Measurements from ENCODE around the gene SIK3.

SIK3 gene

DNA sequence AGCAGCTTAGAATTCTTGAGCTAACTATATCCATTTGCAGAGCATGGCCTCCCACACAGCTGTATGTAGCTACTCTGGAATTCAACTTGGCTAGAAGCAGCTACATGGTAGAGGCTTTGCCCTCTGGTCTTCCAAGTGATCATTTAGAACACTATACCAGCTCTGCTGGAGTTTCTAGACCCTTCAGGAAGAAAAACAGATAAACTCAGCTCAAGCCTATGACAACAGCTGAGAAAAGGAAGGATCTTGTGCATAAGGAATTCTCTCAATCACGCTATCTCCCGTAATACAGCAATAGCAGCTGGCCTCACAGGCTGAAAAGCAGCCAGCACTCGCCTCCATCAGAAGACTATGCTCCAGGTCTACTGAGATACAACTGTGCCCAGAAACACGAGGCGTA, 210.2 kb downstream of the SIK3 start:
- DNase-seq: no peak

DNA sequence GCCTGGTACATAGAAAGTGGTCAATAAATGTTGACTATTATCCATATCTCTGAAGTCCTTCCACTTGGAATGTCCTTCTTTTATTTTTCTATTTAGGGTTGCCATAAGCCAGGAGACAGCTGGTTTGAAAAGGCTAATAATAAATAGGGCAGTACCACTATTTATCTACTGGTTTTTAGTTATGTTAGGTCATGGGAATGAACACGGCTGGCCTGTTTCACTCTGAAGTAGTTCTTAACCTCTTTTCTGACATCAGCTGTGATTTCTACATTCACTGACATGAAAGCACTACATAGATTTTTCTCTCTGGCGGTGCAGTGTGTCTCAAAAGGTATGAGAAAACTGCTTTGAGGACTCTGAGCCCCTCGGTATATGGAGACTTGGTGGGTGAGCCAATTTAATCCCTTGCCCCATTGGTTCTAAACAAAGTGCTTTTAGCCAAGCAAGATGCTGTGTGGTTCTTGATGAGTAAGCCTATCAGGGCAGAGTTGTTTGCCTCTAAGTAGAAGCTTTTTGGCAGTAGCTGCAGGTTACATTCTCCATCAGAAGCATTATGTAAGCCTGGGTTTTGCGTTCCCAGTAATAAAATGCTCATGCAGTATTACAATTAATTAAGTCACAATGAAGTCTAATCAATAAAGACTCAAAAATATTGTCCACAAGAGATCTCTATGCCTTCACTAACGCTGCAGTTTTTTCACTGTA, 212.1 kb downstream of the SIK3 start:
- no peak for DNase-seq

DNA sequence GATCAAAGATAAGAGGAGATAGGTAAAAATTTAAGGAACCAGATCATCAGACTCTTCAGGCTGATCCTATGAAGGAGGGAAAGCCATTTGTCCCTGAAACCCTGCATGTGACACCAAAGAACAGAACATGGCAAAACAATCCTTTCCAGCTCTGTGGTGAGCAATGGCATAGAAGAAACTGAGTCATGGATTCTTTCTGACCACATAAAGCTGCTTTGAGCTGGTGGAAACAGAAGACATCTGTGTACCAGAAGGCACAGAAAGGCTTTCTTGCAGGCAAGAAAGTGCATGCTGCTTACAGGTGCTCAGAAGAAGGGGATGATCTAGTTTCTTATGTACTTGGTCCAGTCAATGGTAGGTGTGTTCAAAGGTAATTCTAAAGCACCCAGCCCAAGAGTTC, 215.8 kb downstream of the SIK3 start:
- DNase-seq: peak; percentile 52

DNA sequence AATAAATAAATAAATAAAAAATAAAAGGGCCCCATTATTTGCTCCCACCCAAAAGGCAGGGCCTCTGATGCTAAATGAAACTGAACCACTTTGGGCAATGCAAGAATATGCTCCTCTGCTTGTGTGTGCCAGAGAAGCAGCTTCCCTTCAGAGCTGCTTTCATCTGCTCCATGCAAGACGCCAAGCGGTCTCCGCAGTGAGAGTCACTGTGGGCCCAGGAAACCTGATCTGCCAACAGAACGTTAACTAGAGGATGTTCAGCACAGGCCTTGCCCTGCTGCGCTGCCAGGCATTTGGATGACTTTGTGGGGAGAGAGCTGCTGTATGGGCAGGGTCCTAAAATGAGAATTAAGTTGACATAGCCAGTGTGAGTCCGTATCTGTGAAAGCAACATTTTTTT, 217.1 kb downstream of the SIK3 start:
- DNase-seq: no peak

DNA sequence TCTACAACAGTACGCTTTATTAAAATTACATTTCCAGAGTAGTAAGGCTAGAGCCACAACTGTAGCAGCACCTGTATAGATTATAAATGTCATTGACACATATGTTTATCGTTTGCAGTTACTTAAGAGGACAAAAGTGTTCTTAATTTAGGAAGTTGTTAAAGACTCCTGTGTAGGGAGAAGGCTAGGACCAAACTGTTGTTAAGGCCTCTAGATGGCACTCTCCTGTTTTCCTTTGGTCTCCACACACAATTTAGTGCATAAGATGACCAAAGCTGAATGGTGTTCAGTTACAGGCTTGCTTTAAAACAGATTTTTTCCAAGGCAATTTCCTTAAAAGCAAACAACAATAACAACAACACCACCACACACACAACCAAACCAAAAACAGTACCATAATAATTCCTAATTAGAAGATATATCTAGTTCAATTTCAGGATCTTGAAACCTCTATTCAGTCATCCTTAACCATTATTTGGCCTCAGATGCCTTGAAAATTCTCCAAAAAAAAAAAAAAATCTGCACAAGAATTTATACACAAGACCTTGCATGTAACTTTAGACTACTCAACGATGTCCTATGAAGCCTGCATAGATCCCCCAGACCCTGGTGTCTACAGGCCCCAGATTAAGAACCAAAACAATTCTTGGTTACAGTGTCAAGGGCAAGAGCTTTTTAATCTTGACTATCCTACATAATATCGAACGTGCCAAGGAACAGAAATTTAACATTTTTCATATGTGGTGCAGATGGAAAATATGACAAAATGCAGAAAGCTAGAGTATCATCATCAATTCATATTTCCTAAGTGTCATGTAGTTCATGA, 218.2 kb downstream of the SIK3 start:
- DNase-seq: peak; percentile 61

DNA sequence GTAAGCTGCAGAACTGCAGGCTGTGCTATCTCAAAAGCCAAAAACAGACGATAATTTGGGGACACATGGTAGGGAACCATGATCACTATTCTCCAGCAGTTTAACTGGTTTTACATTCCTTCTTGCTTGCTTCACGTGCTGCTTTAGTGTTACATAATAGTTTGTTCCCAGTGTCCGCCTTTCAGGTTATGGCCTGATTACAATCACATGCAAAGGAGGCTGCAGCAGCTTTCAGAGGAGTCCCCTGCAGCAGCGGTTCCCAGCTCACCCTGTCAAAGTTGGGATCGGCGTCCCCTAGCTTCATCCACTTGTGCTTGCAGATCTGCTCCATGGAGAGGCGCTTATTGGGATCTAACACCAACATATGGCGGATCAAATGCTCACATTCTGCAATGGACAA, 221.6 kb downstream of the SIK3 start:
- no peak for DNase-seq

DNA sequence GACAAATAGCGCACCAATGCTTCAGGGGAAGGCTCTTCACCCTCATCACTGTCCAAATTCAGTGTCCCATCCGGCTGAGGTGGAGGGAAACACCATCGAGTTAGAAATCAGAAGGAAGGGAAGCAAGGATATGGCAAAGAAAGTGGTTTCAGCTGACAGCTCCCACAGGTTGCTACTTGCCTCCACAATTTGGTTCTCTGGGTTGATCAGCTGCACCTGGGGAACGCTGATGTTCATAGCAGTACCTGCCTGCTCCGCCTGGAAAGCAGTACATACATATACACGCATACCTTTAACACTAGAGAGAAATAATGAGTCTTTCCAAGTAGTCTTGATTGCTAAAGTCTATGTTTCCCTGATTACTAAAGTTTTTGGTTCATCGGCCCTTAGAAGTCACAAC, 223.0 kb downstream of the SIK3 start:
- no peak for DNase-seq

DNA sequence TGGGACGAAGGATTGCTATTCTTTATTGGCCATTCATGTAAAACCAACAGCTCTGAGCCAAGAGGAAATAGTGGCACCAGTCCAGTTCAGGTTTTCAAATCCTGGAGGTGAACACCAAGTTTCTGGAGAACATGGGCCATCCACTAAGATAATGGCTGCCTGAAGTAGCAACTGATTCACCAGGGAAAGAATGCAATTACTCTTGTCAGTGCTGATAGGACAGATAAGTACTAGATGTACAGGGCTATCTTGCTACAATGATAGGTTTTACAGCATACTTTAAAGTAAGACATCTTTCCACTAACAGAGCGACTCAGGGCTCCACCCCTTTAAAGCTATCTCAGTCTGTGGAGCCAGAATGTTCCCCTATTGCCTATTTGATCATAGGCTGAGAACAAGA, 224.0 kb downstream of the SIK3 start:
- no peak for DNase-seq

DNA sequence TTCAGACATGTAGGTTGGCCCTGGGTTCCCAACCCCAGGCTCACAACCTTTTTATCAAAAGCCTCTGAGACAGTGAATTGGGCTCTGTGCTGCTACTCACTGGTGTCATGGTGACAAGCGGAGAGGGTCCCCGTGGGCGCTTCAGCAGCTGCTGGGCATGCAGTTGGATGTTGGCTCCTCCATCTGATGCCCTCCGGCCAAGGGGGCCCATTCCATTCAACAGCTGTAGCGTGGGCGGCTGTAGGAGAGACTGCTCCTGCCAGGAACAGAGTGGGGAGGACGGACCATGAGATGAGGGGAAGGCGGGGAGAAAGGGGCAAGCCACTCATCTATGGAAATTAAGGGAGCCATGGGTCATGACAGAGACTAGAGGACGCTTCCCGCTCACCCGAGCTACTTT, 224.8 kb downstream of the SIK3 start:
- DNase-seq: no peak

DNA sequence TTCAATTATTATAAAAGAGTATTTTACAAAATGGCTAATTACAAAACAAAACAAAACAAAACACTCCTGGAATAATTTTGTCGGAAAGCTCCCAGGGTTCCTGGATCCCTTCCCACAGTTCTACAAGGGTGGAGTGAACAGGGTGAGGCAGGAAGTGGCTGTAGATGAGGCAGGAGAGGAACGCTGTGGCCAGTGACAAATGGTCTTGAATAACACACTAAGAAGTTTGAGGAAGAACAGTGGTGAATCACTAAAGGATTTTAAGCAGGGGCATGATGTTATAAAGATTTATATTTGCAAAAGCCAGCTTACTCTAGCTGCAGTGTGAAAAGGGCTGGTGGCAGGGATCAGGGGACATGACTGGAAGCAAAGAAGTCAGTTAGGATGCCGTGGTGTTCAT, 227.0 kb downstream of the SIK3 start:
- no peak for DNase-seq

DNA sequence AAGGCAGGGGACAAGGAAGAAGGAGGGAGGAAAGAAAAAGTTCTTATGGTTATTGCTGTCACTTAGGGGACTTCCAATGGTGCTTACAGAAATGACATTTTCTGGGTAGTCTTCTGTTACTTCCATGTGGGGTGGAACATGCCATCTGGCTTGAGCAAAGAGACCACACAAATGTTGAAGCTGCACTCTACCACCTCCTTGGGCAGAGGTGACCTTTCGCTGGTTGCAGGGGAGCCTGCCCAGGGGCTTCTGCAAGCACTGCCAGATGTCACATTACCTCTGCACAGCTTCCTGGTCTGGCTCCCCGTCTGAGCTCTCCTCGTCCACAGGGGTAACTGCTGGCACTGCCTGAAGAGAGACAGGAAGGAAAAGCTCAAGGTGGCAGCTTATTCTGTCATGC, 228.2 kb downstream of the SIK3 start:
- peak; percentile 9 for DNase-seq

DNA sequence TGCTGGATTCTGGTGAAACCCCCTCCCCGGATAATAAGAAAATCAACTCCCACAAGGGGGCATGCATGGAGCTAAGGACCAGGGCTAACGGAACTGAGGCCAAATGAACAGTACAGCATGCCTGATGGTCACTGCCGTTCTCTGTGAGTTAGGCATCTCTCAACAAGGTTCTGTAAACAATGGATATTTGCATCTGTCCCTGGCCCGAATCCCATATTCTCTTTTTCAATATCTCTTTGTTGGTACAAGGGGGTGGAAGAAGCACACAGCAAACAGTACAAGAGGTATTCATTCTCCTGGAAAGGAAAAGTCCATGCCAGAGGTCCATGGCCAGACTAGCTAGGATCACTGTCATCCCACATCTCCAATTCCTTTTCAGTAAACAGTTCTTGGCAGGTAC, 228.6 kb downstream of the SIK3 start:
- DNase-seq: no peak

DNA sequence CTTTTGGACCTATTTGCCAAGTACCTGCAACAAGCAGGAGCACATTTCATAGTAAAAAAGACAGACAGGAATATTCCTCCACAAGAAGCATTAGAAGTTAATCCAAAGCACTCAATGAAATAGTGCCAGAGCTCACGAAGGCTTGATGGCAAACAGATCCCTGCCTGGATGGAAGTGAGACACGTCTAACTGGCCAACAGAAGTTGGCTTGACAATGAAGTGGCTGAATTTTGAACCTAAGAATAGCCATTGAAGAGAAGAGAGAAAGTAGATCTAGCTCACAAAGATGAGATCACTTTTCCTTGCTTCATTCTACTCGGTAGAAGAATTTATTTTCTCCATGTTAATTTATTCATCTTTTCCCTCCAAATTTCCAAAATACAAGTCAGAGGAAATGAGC, 230.2 kb downstream of the SIK3 start:
- no peak for DNase-seq

DNA sequence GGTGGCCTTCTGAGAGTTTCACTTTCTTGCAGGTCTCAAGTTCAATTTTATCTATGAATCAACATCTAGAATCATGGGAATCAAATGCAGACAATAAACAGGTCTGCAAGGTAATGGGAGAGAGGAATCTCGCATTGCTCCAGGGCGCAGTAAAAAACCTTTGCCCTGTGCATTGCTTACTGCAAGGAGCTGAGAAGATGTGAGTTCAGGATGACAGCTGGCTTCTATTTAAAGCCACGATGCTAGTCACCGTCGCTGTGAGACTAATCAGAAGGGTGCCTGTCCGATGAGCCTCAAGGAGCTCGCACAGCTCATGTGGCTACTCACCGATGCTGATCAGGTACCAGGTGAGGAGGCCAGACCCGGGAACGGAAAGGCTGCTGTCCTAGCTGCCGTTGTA, 230.6 kb downstream of the SIK3 start:
- DNase-seq: no peak

DNA sequence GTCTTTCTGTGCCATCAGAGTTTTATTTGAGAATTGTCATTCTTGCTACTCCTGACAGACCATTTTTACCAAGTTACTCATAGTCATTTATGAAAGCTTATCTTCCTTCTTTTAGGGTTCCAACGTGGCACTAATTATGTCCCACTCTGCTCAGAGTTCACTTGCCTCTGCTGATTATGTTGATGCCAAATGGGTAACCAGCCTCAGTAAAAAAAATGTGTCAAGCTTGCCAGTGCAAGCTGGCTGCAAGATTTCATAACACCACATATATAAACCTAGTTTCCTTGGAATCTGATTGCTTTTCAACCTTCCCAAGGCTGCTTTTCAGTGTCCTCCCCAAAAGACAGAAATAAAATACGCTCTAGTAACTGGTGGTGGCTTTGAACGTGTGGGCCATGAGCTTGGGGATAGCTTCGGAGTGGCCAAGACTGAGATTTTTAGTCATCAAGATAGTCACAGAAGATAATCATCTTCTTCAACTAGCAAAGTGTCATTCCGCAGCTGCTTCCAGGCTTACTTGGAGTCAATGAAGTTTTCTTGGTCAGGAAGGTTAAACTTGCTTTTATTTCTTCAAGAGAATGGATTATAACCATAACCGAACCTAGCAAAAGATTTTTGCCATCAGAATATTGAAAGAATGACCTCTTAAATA, 231.3 kb downstream of the SIK3 start:
- DNase-seq: no peak

DNA sequence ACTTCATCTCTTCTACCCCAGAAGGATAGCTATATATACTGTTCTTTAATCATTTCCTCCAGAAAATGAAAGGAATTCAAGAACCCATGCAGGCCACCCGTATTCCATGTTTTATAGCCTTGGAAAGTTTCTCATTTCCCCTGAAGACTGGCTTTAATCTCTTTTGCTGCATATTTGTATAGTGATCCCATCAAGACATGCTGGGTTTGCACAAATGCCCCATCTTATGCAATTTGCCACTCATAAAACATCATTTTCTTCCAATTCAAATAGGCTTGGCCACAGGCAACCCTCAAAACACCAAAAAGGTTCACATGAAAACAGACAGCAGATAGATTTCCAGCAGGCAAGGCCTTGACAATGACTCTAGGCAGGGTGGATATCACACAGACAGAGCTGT, 232.5 kb downstream of the SIK3 start:
- no peak for DNase-seq

DNA sequence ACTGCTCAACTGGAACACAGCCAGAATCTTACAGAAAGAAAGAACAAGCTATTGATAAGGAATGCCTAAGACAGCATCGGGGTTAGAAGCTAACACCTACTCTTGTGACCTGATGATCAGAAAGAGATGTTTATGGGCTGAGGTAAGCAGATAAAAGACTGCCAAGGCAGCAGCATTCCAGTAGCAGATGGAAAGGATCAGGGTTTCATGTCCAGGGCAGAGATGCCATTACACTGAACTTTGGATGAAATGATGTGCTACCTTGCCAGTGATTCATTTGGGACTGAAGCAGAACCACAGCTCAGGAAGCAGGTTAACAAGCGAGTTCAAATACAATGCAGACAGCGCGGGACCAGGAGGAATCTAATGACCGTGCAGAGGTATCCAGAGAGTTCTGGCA, 233.7 kb downstream of the SIK3 start:
- no peak for DNase-seq

DNA sequence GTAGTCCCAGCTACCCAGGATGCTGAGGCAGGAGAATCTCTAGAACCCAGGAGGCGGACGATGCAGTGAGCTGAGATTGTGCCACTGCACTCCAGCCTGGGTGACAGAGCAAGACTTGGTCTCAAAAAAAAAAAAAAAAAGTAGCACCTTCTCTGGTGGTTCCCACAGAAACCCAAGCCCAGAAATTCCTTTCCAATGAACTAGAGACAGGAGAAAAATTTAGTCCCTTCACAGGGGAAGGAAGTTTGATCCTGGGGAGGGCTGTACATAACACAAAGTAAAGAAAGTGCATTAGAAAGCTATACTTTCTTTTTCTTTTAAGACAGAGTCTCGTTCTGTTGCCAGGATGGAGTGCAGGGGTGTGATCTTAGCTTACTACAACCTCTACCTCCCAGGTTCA, 235.3 kb downstream of the SIK3 start:
- no peak for DNase-seq

DNA sequence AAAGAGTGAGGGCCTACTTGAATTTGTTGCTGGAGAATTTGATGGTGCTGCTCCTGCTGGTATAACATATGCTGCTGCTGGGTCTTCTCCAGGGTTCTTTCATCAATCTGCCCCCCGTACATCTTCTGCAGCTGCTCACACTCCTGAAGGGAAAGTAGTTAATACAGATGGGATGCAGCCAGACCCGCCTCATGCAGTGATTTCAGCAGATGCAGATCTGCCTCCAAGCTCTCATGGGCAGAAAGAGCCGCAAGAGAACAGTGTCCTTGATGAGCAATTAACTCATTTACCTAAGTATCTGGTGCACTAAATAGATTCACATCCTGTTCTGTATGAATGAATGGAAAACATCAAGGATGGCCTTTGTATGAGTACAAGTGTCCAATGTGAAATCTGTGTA, 236.0 kb downstream of the SIK3 start:
- DNase-seq: no peak

DNA sequence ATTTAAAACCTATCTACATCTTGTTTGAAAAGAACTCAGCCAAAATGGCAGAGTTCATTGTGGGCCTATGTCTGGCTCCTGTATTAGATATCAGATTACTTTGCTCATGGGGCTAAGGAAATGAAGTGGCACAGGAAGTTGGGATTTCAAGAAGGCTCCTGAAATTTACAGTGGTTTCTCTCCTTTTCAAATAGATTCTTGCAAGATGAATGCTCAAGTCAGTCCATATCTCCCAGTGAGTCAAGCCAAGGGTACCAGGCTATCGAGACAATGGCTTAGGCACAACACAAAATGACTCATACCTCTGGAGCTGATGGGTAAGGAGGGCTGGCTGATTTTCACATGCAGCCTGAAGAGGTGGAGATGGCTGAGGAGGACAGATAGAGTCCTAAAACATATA, 236.7 kb downstream of the SIK3 start:
- peak; percentile 38 for DNase-seq

DNA sequence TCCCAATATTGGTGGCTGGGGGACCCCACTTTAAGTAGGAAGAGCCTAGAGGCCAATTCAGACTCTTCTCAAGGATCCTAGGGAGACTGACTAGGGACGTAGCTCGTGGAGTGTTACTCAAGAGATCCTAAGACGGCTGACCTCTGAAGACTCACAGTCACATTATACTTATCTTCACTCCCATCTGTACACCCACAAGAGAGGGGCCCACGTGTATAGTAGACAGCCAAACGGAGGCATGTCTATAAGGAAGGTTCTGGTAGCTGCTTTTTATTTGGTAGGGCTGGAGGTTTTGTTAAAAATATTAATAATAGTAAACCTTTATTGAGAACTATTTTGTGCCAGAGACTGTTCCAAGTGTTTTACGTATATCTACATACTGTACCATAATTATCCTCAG, 237.9 kb downstream of the SIK3 start:
- DNase-seq: no peak

DNA sequence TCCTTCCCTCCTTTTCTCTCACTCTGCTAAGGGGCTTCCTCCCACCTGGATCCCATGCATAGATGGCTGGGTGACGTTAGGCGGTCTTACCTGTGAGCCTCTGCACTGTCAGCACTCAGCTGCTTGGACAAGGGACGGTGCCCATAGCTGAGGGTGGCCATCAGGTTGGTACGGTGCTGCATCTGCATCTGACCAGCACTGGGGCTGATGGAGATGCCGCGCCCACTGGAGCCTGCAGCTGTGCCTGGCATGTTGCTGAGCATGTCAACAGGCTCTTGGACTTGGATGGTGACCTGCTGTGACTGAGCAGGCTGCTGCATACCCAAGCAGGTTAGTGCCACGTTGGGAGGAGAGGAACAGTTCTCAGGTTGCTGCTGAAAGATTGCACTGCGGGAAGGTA, 239.1 kb downstream of the SIK3 start:
- DNase-seq: no peak

DNA sequence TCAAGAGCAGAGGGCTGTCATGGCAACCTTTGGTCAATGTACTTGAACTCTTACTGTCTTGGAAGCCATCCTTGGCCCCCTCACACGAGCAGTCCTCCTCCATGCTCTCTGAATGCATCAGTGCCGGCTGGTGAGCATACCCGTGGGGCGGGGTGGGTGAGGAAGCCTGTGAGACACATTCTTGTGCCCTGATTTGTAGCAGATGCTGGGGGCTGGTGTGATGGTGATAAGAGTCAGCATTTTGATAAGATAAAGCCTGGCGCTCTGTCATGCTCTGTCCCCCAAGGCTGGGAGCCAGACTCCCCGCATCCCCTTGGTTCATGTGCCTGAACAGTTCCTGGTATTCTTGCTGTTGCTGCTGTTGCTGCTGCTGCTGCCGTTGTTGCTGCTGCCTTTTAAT, 240.3 kb downstream of the SIK3 start:
- DNase-seq: no peak

DNA sequence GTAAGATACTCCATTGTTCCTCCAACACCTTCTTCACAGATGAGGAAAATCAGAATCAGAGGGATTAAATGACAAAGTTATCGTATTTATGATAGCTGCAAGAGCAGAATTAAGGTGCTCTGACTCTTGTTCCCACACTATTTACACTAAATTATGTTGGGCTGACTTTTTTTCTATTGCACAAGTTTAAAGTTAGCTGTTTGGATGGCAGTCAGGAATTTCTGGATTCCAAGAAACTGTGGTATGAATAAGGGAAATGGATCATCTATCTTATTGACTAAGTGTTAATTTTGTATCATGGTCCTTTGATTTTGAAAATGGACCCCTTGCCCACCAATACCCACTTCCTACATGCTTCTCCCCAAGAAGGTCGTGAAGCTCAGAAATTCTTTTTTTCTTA, 240.9 kb downstream of the SIK3 start:
- no peak for DNase-seq
